OCI-LY3 (cell line): Measurements from ENCODE around the gene MED13.
"Not testable (repeated sequence)": the region's sequence is repeated elsewhere in the genome, so short reads cannot be mapped to it uniquely, and the experiment has no call there.

ENCODE experiments used
- H2AFZ ChIP-seq: fragments of 200-600, 300-600 bp; shearing (Covaris generic); 2 replicates; pipeline ENCODE4 v1.6.0; 2014; ENCODE audit warnings: antibody characterized with exemption, low read depth, low read length
- H3K27ac ChIP-seq: fragments of 200-600, 300-600 bp; sonication (generic); 2 replicates; pipeline ENCODE4 v1.5.1; 2014; ENCODE audit warnings: mild to moderate bottlenecking, low read length, moderate library complexity, mixed read lengths
- H3K27me3 ChIP-seq: fragments of 200-600, 300-600 bp; sonication (generic); 2 replicates; pipeline ENCODE4 v1.6.1; 2014; ENCODE audit warnings: low read depth, low read length, mixed read lengths
- H3K36me3 ChIP-seq: fragments of 200-600, 300-600 bp; sonication (generic); replicated peaks from 2 replicates; pipeline ENCODE3; 2014; ENCODE audit warnings: low read depth, low read length, mixed read lengths
- H3K4me1 ChIP-seq: fragments of 300-600, 200-600 bp; sonication (generic); 2 replicates; pipeline ENCODE4 v1.6.1; 2014; ENCODE audit warnings: low read length, mixed read lengths
- H3K4me2 ChIP-seq: fragments of 200-600, 300-600 bp; sonication (generic); 2 replicates; pipeline ENCODE4 v1.6.1; 2014; ENCODE audit warnings: low read length, mixed read lengths
- H3K4me3 ChIP-seq: fragments of 300-600, 200-600 bp; sonication (generic); 2 replicates; pipeline ENCODE4 v1.5.1; 2014; ENCODE audit warnings: antibody characterized with exemption, mild to moderate bottlenecking, low read length, moderate library complexity
- H3K79me2 ChIP-seq: fragments of 300-600, 200-600 bp; shearing (Covaris generic); 2 replicates; pipeline ENCODE4 v1.6.1; 2014; ENCODE audit warnings: mild to moderate bottlenecking, low read length, mixed read lengths
- H3K9ac ChIP-seq: fragments of 300-600, 200-600 bp; shearing (Covaris generic); 2 replicates; pipeline ENCODE4 v1.6.0; 2014; ENCODE audit warnings: mild to moderate bottlenecking, low read length, moderate library complexity
- H3K9me3 ChIP-seq: fragments of 200-600, 300-600 bp; shearing (Covaris generic); 2 replicates; pipeline ENCODE4 v1.6.1; 2014; ENCODE audit warnings: low read length, mixed read lengths; ENCODE audit not compliant: insufficient read depth
- H4K20me1 ChIP-seq: fragments of 200-600, 300-600 bp; sonication (generic); 2 replicates; pipeline ENCODE4 v1.6.1; 2016; ENCODE audit warnings: low read length, mixed read lengths; ENCODE audit not compliant: insufficient read depth
- CTCF ChIP-seq: fragments of 200-600, 300-600 bp; sonication (generic); IDR thresholded peaks from 2 replicates; pipeline ENCODE4 v1.5.1; 2014; ENCODE audit warnings: antibody characterized with exemption, low read length, low read depth
- EZH2phosphoT487 ChIP-seq: fragments of 200-600 bp; shearing (Covaris generic); IDR thresholded peaks from 2 replicates; pipeline ENCODE4 v1.6.1; 2018; ENCODE audit warnings: antibody characterized with exemption, mixed run types, low read depth

Gene MED13

GRCh38 chr17:62076864-62077788, 12.0 kb upstream of the MED13 start:
- H2AFZ ChIP-seq: no peak overlapping the region
- no peak overlapping the region for H3K4me2 ChIP-seq
- H3K4me3 ChIP-seq: no peak overlapping the region
- no peaks in the 10 kb centered on the region for H4K20me1 ChIP-seq
- TF ChIP-seq CTCF: no peak
- H3K9ac ChIP-seq: no peak overlapping the region
- H3K27ac ChIP-seq: no peak overlapping the region
- no peaks in the 10 kb centered on the region for H3K79me2 ChIP-seq
- H3K4me1 ChIP-seq: peaks cover 3% of the 10 kb centered on the region; the same call in 1 of the 2 replicates
- H3K36me3 ChIP-seq: no peaks in the 10 kb centered on the region
- peaks cover 12% of the 10 kb centered on the region for H3K27me3 ChIP-seq
- H3K9me3 ChIP-seq: no peaks in the 10 kb centered on the region

- H3K79me2 ChIP-seq: no peaks in the 10 kb centered on the region
- H3K4me2 ChIP-seq: no peak overlapping the region
- H4K20me1 ChIP-seq: no peaks in the 10 kb centered on the region
- no peak for TF ChIP-seq CTCF
- TF ChIP-seq EZH2phosphoT487: no peak
- no peak overlapping the region for H3K4me3 ChIP-seq
- no peak overlapping the region for H2AFZ ChIP-seq
- no peaks in the 10 kb centered on the region for H3K9me3 ChIP-seq
- H3K4me1 ChIP-seq: peaks cover 5% of the 10 kb centered on the region; the same call in 1 of the 2 replicates
- peaks cover 8% of the 10 kb centered on the region for H3K27me3 ChIP-seq
- no peak overlapping the region for H3K9ac ChIP-seq
- H3K36me3 ChIP-seq: no peaks in the 10 kb centered on the region
- no peak overlapping the region for H3K27ac ChIP-seq
Measured at GRCh38 chr17:62075308-62075815, 10.3 kb upstream of the MED13 start.

GRCh38 chr17:62073993-62074392, 8.9 kb upstream of the MED13 start:
- Histone ChIP-seq H3K9me3 (no peaks in the 10 kb centered on the region), H2AFZ (no peak overlapping the region), H3K4me2 (no peak overlapping the region), H3K27ac (no peak overlapping the region), H3K36me3 (no peaks in the 10 kb centered on the region), H3K4me3 (no peak overlapping the region), H3K79me2 (no peaks in the 10 kb centered on the region), H3K9ac (no peak overlapping the region), H4K20me1 (no peaks in the 10 kb centered on the region), H3K4me1 (peaks cover 5% of the 10 kb centered on the region; the same call in 1 of the 2 replicates), H3K27me3 (peaks cover 7% of the 10 kb centered on the region)
- TF ChIP-seq CTCF (no peak), EZH2phosphoT487 (no peak)

- H2AFZ ChIP-seq, H3K4me1 ChIP-seq, H3K27ac ChIP-seq, H3K79me2 ChIP-seq, H3K4me3 ChIP-seq, H3K27me3 ChIP-seq, H3K36me3 ChIP-seq, H3K4me2 ChIP-seq, H3K9ac ChIP-seq, H3K9me3 ChIP-seq, H4K20me1 ChIP-seq: not testable (repeated sequence)
Measured at GRCh38 chr17:62072855-62073254, 7.8 kb upstream of the MED13 start.
